SK-N-SH treated with all-trans-retinoic acid at 6 μM for 48 hours (cell line): ENCODE data around the gene GNAS-AS1.

Experiments
- ATAC-seq: fragments of 200-7000 bp; cut with Tn5 transposase; 3 replicates; pipeline ENCODE4 v1.9.1; 2020; ENCODE audit warnings: mild to moderate bottlenecking, moderate library complexity
- ARNTL ChIP-seq: fragments of 450-650 bp; formaldehyde crosslinking; IDR thresholded peaks from 2 replicates; pipeline ENCODE4 v1.5.0; 2020; ENCODE audit warnings: low read depth, mild to moderate bottlenecking, moderate library complexity, borderline replicate concordance
- BACH2 ChIP-seq: fragments of 250-450 bp; sonication (Bioruptor Pico); IDR thresholded peaks from 2 replicates; pipeline ENCODE4 v1.9.0; 2021; ENCODE audit warnings: mild to moderate bottlenecking, borderline replicate concordance
- CREB5 ChIP-seq: fragments of 250-450 bp; sonication (Bioruptor Pico); IDR thresholded peaks from 2 replicates; pipeline ENCODE4 v1.5.1; 2020; ENCODE audit warnings: low read depth, mild to moderate bottlenecking, moderate library complexity
- CSDC2 ChIP-seq: fragments of 250-450 bp; sonication (Bioruptor Pico); IDR thresholded peaks from 2 replicates; pipeline ENCODE4 v1.5.0; 2020; ENCODE audit warnings: mild to moderate bottlenecking, moderate library complexity
- CSRNP3 ChIP-seq: fragments of 250-450 bp; sonication (Bioruptor Pico); IDR thresholded peaks from 2 replicates; pipeline ENCODE4 v1.5.1; 2021; ENCODE audit warnings: mild to moderate bottlenecking, moderate library complexity
- ESRRG ChIP-seq: fragments of 250-450 bp; sonication (Bioruptor Pico); IDR thresholded peaks from 2 replicates; pipeline ENCODE4 v1.6.1; 2021; ENCODE audit warnings: mild to moderate bottlenecking
- GLIS3 ChIP-seq: fragments of 250-450 bp; sonication (Bioruptor Pico); IDR thresholded peaks from 2 replicates; pipeline ENCODE4 v1.5.0; 2020; ENCODE audit warnings: mild to moderate bottlenecking, moderate library complexity
- ISL1 ChIP-seq: fragments of 250-450 bp; sonication (Bioruptor Pico); IDR thresholded peaks from 2 replicates; pipeline ENCODE4 v2.1.2; 2022; ENCODE audit warnings: mild to moderate bottlenecking, moderate library complexity
- OSR1 ChIP-seq: fragments of 250-450 bp; sonication (Bioruptor Pico); IDR thresholded peaks from 2 replicates; pipeline ENCODE4 v1.8.0; 2022; ENCODE audit warnings: moderate library complexity, mild to moderate bottlenecking, inconsistent platforms
- PATZ1 ChIP-seq: fragments of 250-450 bp; sonication (Bioruptor Pico); IDR thresholded peaks from 2 replicates; pipeline ENCODE4 v1.8.0; 2020; ENCODE audit warnings: mild to moderate bottlenecking, moderate library complexity, borderline replicate concordance
- POU6F1 ChIP-seq: fragments of 250-450 bp; sonication (Bioruptor Pico); IDR thresholded peaks from 2 replicates; pipeline ENCODE4 v1.8.0; 2021; ENCODE audit warnings: low read depth, mild to moderate bottlenecking, moderate library complexity, borderline replicate concordance
- PPARA ChIP-seq: fragments of 250-450 bp; sonication (Bioruptor Pico); IDR thresholded peaks from 2 replicates; pipeline ENCODE4 v1.5.0; 2020; ENCODE audit warnings: mild to moderate bottlenecking, borderline replicate concordance
- RARB ChIP-seq: fragments of 250-450 bp; sonication (Bioruptor Pico); IDR thresholded peaks from 2 replicates; pipeline ENCODE4 v1.8.0; 2021; ENCODE audit warnings: mild to moderate bottlenecking, moderate library complexity
- SNAI2 ChIP-seq: fragments of 250-450 bp; sonication (Bioruptor Pico); IDR thresholded peaks from 2 replicates; pipeline ENCODE4 v1.5.0; 2020; ENCODE audit warnings: mild to moderate bottlenecking, moderate library complexity
- TCF4 ChIP-seq: fragments of 250-450 bp; sonication (Bioruptor Pico); IDR thresholded peaks from 2 replicates; pipeline ENCODE4 v1.8.0; 2021; ENCODE audit warnings: mild to moderate bottlenecking, moderate library complexity, borderline replicate concordance
- TOX ChIP-seq: fragments of 250-450 bp; sonication (Bioruptor Pico); IDR thresholded peaks from 2 replicates; pipeline ENCODE4 v1.8.0; 2021; ENCODE audit warnings: mild to moderate bottlenecking, moderate library complexity, borderline replicate concordance
- ZC3H10 ChIP-seq: fragments of 250-450 bp; sonication (Bioruptor Pico); IDR thresholded peaks from 2 replicates; pipeline ENCODE4 v1.5.1; 2021; ENCODE audit warnings: mild to moderate bottlenecking, moderate library complexity
- ZFP3 ChIP-seq: fragments of 250-450 bp; sonication (Bioruptor Pico); IDR thresholded peaks from 2 replicates; pipeline ENCODE4 v1.5.0; 2020; ENCODE audit warnings: mild to moderate bottlenecking, moderate library complexity
- ZNF565 ChIP-seq: fragments of 450-650 bp; formaldehyde crosslinking; conservative IDR thresholded peaks from 2 replicates; pipeline ENCODE4 v1.5.0; 2020; ENCODE audit warnings: low read depth, mild to moderate bottlenecking, moderate library complexity
- ZNF70 ChIP-seq: fragments of 450-650 bp; formaldehyde crosslinking; IDR thresholded peaks from 2 replicates; pipeline ENCODE4 v1.5.0; 2020; ENCODE audit warnings: mild to moderate bottlenecking, moderate library complexity
- ZNF8 ChIP-seq: fragments of 450-650 bp; formaldehyde crosslinking; IDR thresholded peaks from 2 replicates; pipeline ENCODE4 v1.5.0; 2020; ENCODE audit warnings: mild to moderate bottlenecking, moderate library complexity
- TF ChIP-seq, protein P1 (sequence below): fragments of 250-450 bp; sonication (Bioruptor Pico); IDR thresholded peaks from 2 replicates; pipeline ENCODE4 v1.5.0; 2020; ENCODE audit warnings: mild to moderate bottlenecking, moderate library complexity

Gene GNAS-AS1

DNA sequence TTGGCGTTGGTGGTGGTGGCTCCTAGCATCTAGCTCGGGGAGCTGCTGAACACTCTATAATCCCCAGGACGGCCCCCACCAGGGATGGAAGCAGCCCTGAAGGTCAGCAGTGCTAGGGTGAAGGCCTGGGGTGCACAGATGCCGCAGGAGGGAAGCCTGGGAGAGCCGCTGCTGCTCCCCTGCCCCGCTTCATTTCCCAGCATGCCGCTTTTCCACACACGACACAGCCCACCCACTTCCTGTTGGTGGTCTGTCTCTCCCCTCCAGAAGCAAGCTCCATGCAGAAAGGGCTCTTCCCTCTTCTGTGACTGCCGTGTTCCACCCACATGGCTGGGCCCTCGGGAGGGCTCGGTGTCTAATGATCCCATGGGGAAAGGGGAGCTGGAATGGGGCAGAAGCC, 35.3 kb downstream of the GNAS-AS1 start:
- ATAC-seq: no peak
- TF ChIP-seq ZC3H10 (CRISPR knock-in tag): no peak
- TF ChIP-seq BACH2 (CRISPR knock-in tag): no peak
- TF ChIP-seq TCF4: no peak
- TF ChIP-seq CREB5 (CRISPR knock-in tag): no peak
- no peak for TF ChIP-seq CSRNP3
- TF ChIP-seq ISL1 (CRISPR knock-in tag): no peak
- no peak for TF ChIP-seq PATZ1 (CRISPR knock-in tag)
- TF ChIP-seq ZNF8 (CRISPR knock-in tag): no peak
- no peak for TF ChIP-seq ZNF565 (CRISPR knock-in tag)
- no peak for TF ChIP-seq ESRRG (CRISPR knock-in tag)
- TF ChIP-seq SNAI2 (CRISPR knock-in tag): no peak
- no peak for TF ChIP-seq OSR1 (CRISPR knock-in tag)
- TF ChIP-seq ARNTL (CRISPR knock-in tag): no peak
- TF ChIP-seq PPARA (CRISPR knock-in tag): no peak
- TF ChIP-seq POU6F1: no peak
- no peak for TF ChIP-seq RARB (CRISPR knock-in tag)

GRCh38 chr20:58813369-58813768, 37.3 kb downstream of the GNAS-AS1 start:
- ATAC-seq: no peak
- TF ChIP-seq GLIS3 (CRISPR knock-in tag): no peak
- TF ChIP-seq ESRRG (CRISPR knock-in tag): no peak
- no peak for TF ChIP-seq TOX (CRISPR knock-in tag)
- TF ChIP-seq ISL1 (CRISPR knock-in tag): no peak
- no peak for TF ChIP-seq CSDC2 (CRISPR knock-in tag)
- TF ChIP-seq ZC3H10 (CRISPR knock-in tag): no peak
- no peak for TF ChIP-seq RARB (CRISPR knock-in tag)
- TF ChIP-seq, protein P1, sequence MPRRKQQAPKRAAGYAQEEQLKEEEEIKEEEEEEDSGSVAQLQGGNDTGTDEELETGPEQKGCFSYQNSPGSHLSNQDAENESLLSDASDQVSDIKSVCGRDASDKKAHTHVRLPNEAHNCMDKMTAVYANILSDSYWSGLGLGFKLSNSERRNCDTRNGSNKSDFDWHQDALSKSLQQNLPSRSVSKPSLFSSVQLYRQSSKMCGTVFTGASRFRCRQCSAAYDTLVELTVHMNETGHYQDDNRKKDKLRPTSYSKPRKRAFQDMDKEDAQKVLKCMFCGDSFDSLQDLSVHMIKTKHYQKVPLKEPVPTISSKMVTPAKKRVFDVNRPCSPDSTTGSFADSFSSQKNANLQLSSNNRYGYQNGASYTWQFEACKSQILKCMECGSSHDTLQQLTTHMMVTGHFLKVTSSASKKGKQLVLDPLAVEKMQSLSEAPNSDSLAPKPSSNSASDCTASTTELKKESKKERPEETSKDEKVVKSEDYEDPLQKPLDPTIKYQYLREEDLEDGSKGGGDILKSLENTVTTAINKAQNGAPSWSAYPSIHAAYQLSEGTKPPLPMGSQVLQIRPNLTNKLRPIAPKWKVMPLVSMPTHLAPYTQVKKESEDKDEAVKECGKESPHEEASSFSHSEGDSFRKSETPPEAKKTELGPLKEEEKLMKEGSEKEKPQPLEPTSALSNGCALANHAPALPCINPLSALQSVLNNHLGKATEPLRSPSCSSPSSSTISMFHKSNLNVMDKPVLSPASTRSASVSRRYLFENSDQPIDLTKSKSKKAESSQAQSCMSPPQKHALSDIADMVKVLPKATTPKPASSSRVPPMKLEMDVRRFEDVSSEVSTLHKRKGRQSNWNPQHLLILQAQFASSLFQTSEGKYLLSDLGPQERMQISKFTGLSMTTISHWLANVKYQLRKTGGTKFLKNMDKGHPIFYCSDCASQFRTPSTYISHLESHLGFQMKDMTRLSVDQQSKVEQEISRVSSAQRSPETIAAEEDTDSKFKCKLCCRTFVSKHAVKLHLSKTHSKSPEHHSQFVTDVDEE (CRISPR knock-in tag): no peak

DNA sequence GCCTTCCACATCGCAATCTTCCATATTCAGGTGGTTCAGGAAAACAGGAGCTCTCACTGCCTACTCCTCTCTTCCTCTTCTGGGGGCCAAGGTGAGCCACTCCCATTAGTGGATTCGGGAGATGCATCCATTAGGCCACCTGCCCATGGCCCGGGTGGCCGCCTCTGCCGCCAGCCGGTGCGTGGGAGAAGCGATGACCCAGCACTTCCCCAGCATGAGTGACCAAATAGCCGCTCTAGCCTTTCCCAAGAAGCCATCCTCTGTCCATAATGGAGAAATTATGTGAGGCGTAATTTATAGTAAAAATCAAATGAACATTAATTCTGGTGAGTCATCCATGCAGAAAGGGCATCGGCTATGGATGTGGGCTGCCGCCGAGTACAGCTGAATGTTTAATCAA, 39.4 kb downstream of the GNAS-AS1 start:
- ATAC-seq: no peak
- TF ChIP-seq PPARA (CRISPR knock-in tag) (no peak), ZFP3 (no peak), TOX (CRISPR knock-in tag) (no peak), ZNF70 (no peak), OSR1 (CRISPR knock-in tag) (no peak)
